Suprapubic skin (tissue), 4 donors: ENCODE measurements around the gene PLXNA1. TPM values are rescaled to one million over a fixed set of nuclear protein-coding genes. Genes with fewer than 3 reads are reported as not detected.
A peak's percentile ranks its signal among the peaks of the same experiment; 100 is the strongest.

Source experiments
- DNase-seq, 2 donors: peaks; one replicate each; pipeline ENCODE4 v3.0.0-alpha.2; 2019; ENCODE audit warnings: low spot score in 2 of 2
- H3K27ac ChIP-seq: fragments of 200-600 bp; sonication (generic); one replicate; pipeline ENCODE4 v1.5.1; 2019
- H3K27me3 ChIP-seq: fragments of 200-600 bp; sonication (generic); one replicate; pipeline ENCODE4 v1.5.1; 2019
- H3K36me3 ChIP-seq: fragments of 200-600 bp; sonication (generic); one replicate; pipeline ENCODE4 v1.5.1; 2019
- H3K4me1 ChIP-seq: fragments of 200-600 bp; sonication (generic); one replicate; pipeline ENCODE4 v1.5.1; 2019
- H3K4me3 ChIP-seq: fragments of 200-600 bp; sonication (generic); one replicate; pipeline ENCODE4 v1.5.1; 2019; ENCODE audit warnings: mild to moderate bottlenecking
- H3K9me3 ChIP-seq: fragments of 200-600 bp; sonication (generic); one replicate; pipeline ENCODE4 v1.5.1; 2019
- CTCF ChIP-seq, 2 donors: fragments of 200-600 bp in 1 of 2; fragments of 450-650 bp in 1 of 2; sonication (generic) in 1 of 2; IDR thresholded peaks; one replicate each; pipeline ENCODE4 v1.5.1; 2016 to 2019; ENCODE audit warnings: antibody characterized with exemption in 2 of 2, mild to moderate bottlenecking in 1 of 2, moderate library complexity in 1 of 2
- EP300 ChIP-seq: sonication (generic); formaldehyde crosslinking; IDR thresholded peaks from one replicate; pipeline ENCODE4 v1.6.1; 2017; ENCODE audit warnings: antibody characterized with exemption
- POLR2A ChIP-seq, 2 donors: fragments of 450-650 bp; IDR thresholded peaks; one replicate each; pipeline ENCODE4 v1.6.1; 2017; ENCODE audit warnings: antibody characterized with exemption in 2 of 2, mild to moderate bottlenecking in 2 of 2, moderate library complexity in 2 of 2
- POLR2AphosphoS5 ChIP-seq, 3 donors: sonication (generic); formaldehyde crosslinking; IDR thresholded peaks; one replicate each; pipeline ENCODE4 v1.6.1; 2017; ENCODE audit warnings: antibody characterized with exemption in 3 of 3
- WGBS: methylation state at CpG from one replicate; pipeline ENCODE4 v1.1.5; 2018; 5-methylcytosine and 5-hydroxymethylcytosine counted together
- total RNA-seq, 4 donors: library from RNA; depleted of rRNA; stranded (reverse); fragments of >200 nt; gene quantifications; one replicate each; pipeline ENCODE4 v1.1.0, GENCODE V29; 2016

Gene PLXNA1
- total RNA-seq, 4 donors from 2014 or later: 48.4 to 77.9 (median 59.4) TPM

- 96% methylated on average over 6 of the region's 11 CpGs for WGBS
- TF ChIP-seq CTCF (IDR thresholded peaks at IDR 0.05) (no peak), EP300 (no peak), POLR2AphosphoS5 (IDR thresholded peaks at IDR 0.05) (no peak), POLR2A (IDR thresholded peaks at IDR 0.05) (no peak)
These were observed 36.5 kb upstream of the PLXNA1 start for GRCh38 chr3:126946405-126946804.

DNA sequence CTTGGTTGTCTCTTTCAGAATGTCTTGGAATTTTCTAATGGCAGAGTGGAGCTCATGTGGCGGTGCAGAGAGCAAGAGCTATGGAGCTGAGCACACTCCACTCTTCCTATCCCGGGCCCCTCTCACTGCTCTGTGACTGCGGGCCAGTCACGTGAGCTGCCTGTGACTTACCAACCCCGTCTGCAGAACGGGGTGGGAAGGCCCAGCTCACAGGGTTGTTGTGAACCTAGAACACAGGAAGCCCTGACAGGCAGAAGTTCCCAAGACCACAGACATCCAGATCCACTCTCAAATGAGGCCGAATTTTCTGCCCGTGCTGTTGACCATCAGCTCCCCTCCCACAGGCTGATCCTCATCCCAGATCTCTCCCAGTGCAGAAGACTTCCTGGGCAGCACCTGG lies 35.5 kb upstream of the PLXNA1 start:
- Histone ChIP-seq H3K4me1 (no peaks in the 10 kb centered on the region), H3K27me3 (no peaks in the 10 kb centered on the region), H3K36me3 (no peaks in the 10 kb centered on the region), H3K27ac (no peak overlapping the region), H3K4me3 (no peak overlapping the region), H3K9me3 (no peaks in the 10 kb centered on the region)
- no peak for DNase-seq
- no peak for TF ChIP-seq POLR2A (IDR thresholded peaks at IDR 0.05)
- TF ChIP-seq POLR2AphosphoS5 (IDR thresholded peaks at IDR 0.05): no peak
- no peak for TF ChIP-seq CTCF (IDR thresholded peaks at IDR 0.05)
- TF ChIP-seq EP300: no peak
- 82% methylated on average over 8 of the region's 8 CpGs for WGBS

More at GRCh38 chr3:126946405-126946804, 36.5 kb upstream of the PLXNA1 start:
- no peaks in the 10 kb centered on the region for H3K36me3 ChIP-seq
- peak in 1 of 2 donors; percentile 27 for DNase-seq
- H3K27ac ChIP-seq: no peak overlapping the region
- no peak overlapping the region for H3K4me3 ChIP-seq
- H3K4me1 ChIP-seq: no peaks in the 10 kb centered on the region
- H3K27me3 ChIP-seq: no peaks in the 10 kb centered on the region
- H3K9me3 ChIP-seq: no peaks in the 10 kb centered on the region

DNA sequence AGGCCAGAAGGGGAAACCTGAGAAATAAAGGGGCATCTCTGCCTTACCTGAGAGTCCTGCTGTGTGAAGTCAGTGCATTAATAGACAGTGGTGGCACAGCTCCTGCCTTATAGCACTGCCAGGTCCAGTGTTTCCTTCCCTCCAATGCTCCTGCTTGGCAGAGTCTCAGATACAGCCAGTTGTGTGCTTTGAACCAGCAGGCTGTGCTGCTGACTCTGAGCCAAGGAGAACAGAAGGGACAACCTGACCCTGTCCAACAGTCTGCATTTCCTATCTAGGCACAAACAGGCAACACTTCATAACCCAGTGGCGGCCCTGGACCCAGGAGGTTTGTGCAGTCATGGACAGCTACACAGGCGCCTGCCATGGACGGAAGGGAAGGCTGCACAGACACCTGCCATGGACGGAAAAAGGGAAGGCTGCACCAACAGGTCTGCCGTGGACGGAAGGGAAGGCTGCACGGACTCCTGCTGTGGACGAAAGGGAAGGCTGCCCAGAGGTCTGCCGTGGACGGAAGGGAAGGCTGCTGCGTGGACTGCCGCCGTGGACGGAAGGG lies 33.9 kb upstream of the PLXNA1 start:
- Histone ChIP-seq H3K27ac (no peak overlapping the region), H3K36me3 (no peaks in the 10 kb centered on the region), H3K9me3 (no peaks in the 10 kb centered on the region), H3K4me3 (no peak overlapping the region), H3K4me1 (peaks cover 8% of the 10 kb centered on the region), H3K27me3 (no peaks in the 10 kb centered on the region)
- DNase-seq: peak in 1 of 2 donors; percentile 40
- WGBS: 94% methylated on average over 14 of the region's 14 CpGs
- TF ChIP-seq CTCF (IDR thresholded peaks at IDR 0.05) (no peak), POLR2AphosphoS5 (IDR thresholded peaks at IDR 0.05) (no peak), POLR2A (IDR thresholded peaks at IDR 0.05) (no peak), EP300 (no peak)

GRCh38 chr3:126951561-126951960 lies 31.4 kb upstream of the PLXNA1 start:
- TF ChIP-seq POLR2A (IDR thresholded peaks at IDR 0.05) (no peak), POLR2AphosphoS5 (IDR thresholded peaks at IDR 0.05) (no peak), EP300 (no peak), CTCF (IDR thresholded peaks at IDR 0.05) (no peak)

DNA sequence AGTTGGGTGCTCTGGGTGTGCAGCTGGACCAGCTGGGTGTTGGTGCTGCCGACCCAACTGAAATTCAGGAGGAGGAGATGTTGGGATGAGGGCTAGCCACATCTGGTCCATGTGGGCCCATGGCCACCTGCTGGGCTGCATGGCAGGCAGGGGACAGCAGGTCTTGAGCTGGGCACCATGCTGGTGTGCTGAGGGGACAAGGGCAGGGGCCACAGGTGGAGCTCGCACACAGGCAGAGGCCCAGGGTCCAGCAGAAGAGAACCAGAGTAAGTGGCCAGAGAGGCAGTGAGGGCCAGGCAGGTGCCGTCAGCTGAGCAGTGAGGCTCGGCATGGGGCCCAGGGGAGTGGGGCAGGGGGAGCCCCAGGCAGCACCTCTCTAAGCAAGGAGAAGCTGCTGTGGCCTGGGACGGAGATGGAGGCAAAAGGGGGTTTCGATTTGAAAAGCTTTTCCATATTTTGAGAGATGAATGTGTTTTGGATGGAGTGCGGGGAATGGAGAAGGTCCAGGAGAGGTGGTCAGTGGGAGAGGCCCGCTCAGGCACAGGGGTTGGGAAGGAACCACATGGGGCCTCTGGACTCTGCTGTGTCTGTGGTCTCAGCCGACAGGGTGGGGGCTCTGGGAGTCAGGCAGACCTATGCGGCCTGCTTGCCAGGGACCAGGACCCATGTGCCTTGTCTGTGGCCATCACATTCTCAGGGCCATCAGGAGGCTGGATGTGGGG lies 30.5 kb upstream of the PLXNA1 start:
- peak in 1 of 2 donors; percentile 44 for DNase-seq
- no peak overlapping the region for H3K4me3 ChIP-seq

More at GRCh38 chr3:126951561-126951960, 31.4 kb upstream of the PLXNA1 start:
- 91% methylated on average over 4 of the region's 5 CpGs for WGBS
- DNase-seq: peak in 1 of 2 donors; percentile 42
- Histone ChIP-seq H3K27me3 (no peaks in the 10 kb centered on the region), H3K27ac (no peak overlapping the region), H3K4me3 (no peak overlapping the region), H3K4me1 (peaks cover 20% of the 10 kb centered on the region), H3K9me3 (no peaks in the 10 kb centered on the region), H3K36me3 (no peaks in the 10 kb centered on the region)

More for the DNA sequence above, 30.5 kb upstream of the PLXNA1 start:
- Histone ChIP-seq H3K9me3 (no peaks in the 10 kb centered on the region), H3K4me1 (peaks cover 27% of the 10 kb centered on the region), H3K36me3 (no peaks in the 10 kb centered on the region), H3K27ac (no peak overlapping the region), H3K27me3 (no peaks in the 10 kb centered on the region)
- TF ChIP-seq CTCF (IDR thresholded peaks at IDR 0.05) (no peak), POLR2AphosphoS5 (IDR thresholded peaks at IDR 0.05) (no peak), EP300 (no peak), POLR2A (IDR thresholded peaks at IDR 0.05) (no peak)
- WGBS: 91% methylated on average over 8 of the region's 10 CpGs
